ENCODE results near the gene GTPBP6. TPM values are rescaled to one million over a fixed set of nuclear protein-coding genes. Genes with fewer than 3 reads are reported as not detected.

Gene GTPBP6
- total RNA-seq, 1 experiment from 2014 or later: 37.4 TPM

DNA sequence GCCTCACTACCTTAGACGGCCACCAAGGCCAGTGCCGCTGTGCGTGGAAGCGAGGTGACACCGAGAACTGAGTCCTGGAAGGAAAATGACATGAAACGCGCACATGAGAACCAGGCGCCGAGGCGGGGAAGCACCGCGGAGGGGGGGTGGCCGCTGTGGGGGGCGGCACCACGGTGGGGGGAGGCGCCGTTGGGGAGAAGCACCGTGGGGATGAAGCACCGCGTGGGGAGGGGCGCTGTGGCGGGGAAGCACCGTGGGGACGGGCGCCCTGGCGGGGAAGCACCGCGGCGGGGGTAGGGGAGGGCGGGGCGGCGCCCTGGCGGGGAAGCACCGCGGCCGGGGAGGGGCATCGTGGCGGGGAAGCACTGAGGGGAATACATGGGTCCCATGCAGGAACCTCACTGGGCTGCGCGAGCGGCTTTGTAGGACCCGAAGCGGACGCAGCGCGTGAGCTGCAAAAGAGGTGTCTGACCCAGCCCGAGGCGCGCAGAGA is 40.1 kb upstream of the GTPBP6 start:
- Histone ChIP-seq H3K27me3 (ENCODE audit: control insufficient read depth, insufficient read depth, low read length) (no peaks in the 10 kb centered on the region), H3K27ac (ENCODE audit: low read length) (no peak overlapping the region), H3K4me1 (ENCODE audit: control insufficient read depth, insufficient read depth, low read length) (no peaks in the 10 kb centered on the region), H3K9me3 (ENCODE audit: control insufficient read depth, insufficient read depth, low read depth, low read length) (no peaks in the 10 kb centered on the region), H3K4me3 (ENCODE audit: low read depth in 2 of 2, low read length in 2 of 2) (no peak overlapping the region), H3K36me3 (ENCODE audit: control insufficient read depth, insufficient read depth, low read length) (no peaks in the 10 kb centered on the region)
- DNase-seq (ENCODE audit: low read depth, low spot score): no peak
- intact Hi-C loops (cut with micrococcal nuclease; ENCODE audit: unreplicated experiment): no loop called here
- in situ Hi-C loops (cut with HindIII; ENCODE audit: low pct_unique_long_range_greater_than_20kb, low sequenced_read_pairs): no loop called here
- no TSS peak for BruUV-seq (replicated peaks)
- TF ChIP-seq, protein P1, sequence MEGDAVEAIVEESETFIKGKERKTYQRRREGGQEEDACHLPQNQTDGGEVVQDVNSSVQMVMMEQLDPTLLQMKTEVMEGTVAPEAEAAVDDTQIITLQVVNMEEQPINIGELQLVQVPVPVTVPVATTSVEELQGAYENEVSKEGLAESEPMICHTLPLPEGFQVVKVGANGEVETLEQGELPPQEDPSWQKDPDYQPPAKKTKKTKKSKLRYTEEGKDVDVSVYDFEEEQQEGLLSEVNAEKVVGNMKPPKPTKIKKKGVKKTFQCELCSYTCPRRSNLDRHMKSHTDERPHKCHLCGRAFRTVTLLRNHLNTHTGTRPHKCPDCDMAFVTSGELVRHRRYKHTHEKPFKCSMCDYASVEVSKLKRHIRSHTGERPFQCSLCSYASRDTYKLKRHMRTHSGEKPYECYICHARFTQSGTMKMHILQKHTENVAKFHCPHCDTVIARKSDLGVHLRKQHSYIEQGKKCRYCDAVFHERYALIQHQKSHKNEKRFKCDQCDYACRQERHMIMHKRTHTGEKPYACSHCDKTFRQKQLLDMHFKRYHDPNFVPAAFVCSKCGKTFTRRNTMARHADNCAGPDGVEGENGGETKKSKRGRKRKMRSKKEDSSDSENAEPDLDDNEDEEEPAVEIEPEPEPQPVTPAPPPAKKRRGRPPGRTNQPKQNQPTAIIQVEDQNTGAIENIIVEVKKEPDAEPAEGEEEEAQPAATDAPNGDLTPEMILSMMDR (IDR thresholded peaks at IDR 0.05): no peak
- TF ChIP-seq SIN3A (IDR thresholded peaks at IDR 0.05; ENCODE audit: borderline replicate concordance, insufficient read depth, low read depth, low read length) (no peak), POLR2AphosphoS5 (IDR thresholded peaks at IDR 0.05; ENCODE audit: low read depth, low read length) (no peak), TCF7L2 (IDR thresholded peaks at IDR 0.05; ENCODE audit: low read depth, low read length) (no peak)
- TF ChIP-seq, protein P2, sequence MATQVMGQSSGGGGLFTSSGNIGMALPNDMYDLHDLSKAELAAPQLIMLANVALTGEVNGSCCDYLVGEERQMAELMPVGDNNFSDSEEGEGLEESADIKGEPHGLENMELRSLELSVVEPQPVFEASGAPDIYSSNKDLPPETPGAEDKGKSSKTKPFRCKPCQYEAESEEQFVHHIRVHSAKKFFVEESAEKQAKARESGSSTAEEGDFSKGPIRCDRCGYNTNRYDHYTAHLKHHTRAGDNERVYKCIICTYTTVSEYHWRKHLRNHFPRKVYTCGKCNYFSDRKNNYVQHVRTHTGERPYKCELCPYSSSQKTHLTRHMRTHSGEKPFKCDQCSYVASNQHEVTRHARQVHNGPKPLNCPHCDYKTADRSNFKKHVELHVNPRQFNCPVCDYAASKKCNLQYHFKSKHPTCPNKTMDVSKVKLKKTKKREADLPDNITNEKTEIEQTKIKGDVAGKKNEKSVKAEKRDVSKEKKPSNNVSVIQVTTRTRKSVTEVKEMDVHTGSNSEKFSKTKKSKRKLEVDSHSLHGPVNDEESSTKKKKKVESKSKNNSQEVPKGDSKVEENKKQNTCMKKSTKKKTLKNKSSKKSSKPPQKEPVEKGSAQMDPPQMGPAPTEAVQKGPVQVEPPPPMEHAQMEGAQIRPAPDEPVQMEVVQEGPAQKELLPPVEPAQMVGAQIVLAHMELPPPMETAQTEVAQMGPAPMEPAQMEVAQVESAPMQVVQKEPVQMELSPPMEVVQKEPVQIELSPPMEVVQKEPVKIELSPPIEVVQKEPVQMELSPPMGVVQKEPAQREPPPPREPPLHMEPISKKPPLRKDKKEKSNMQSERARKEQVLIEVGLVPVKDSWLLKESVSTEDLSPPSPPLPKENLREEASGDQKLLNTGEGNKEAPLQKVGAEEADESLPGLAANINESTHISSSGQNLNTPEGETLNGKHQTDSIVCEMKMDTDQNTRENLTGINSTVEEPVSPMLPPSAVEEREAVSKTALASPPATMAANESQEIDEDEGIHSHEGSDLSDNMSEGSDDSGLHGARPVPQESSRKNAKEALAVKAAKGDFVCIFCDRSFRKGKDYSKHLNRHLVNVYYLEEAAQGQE (IDR thresholded peaks at IDR 0.05; ENCODE audit: insufficient read depth in 1 of 2, low read depth in 2 of 2, low read length in 1 of 2): no peak
- ATAC-seq: no peak
- ChIA-PET CTCF (no interaction called here), POLR2A (no interaction called here)

DNA sequence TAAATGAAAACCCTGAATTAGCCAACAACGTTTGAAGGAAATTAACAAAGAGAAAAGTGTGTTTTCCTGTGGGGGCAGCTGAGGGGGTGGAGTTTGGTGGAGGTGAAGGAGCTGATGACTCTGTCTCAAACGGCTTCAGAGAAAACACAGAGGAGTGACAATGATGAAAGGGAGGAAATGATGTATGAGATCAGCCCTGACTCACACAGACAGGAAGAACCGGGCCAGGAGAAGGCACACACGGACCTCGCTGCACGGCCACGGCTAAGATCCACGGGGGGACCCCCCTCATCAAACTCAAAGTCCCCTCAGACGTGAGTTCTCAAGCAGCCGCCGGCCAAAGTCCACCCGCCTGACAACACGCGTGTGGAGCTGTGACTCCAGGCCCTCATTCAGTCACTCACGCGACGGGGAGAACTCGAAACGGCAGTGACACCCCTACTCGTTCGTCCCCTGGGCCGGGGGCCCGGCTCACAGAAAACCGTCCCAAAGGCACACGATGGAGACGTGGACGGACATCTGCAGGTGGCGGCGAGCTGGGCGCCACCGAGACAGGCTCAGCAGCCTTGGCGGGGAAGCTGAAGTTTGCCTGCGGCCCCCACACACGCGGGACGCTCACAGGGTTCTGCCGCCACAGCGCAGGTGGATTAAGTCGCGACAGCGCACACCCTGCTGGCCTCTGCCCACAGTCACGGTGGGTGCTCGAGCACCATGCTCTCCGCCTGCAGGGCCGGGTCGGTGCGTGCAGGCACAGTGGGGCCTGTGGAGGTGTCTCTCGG is 39.3 kb upstream of the GTPBP6 start:
- no peak for ATAC-seq
- TF ChIP-seq POLR2AphosphoS5 (IDR thresholded peaks at IDR 0.05; ENCODE audit: low read depth, low read length) (no peak), SIN3A (IDR thresholded peaks at IDR 0.05; ENCODE audit: borderline replicate concordance, insufficient read depth, low read depth, low read length) (no peak), TCF7L2 (IDR thresholded peaks at IDR 0.05; ENCODE audit: low read depth, low read length) (no peak)
- TF ChIP-seq, protein P2 (IDR thresholded peaks at IDR 0.05; ENCODE audit: insufficient read depth in 1 of 2, low read depth in 2 of 2, low read length in 1 of 2): no peak
- TF ChIP-seq, protein P1 (IDR thresholded peaks at IDR 0.05): no peak
- H3K36me3 ChIP-seq (ENCODE audit: control insufficient read depth, insufficient read depth, low read length): no peaks in the 10 kb centered on the region
- no TSS peak for BruUV-seq (replicated peaks)
- no peak overlapping the region for H3K4me3 ChIP-seq (ENCODE audit: low read depth in 2 of 2, low read length in 2 of 2)
- H3K9me3 ChIP-seq (ENCODE audit: control insufficient read depth, insufficient read depth, low read depth, low read length): no peaks in the 10 kb centered on the region
- in situ Hi-C loops (cut with HindIII; ENCODE audit: low pct_unique_long_range_greater_than_20kb, low sequenced_read_pairs) (no loop called here), intact Hi-C loops (cut with micrococcal nuclease; ENCODE audit: unreplicated experiment) (no loop called here)
- ChIA-PET CTCF (no interaction called here), POLR2A (no interaction called here)
- no peaks in the 10 kb centered on the region for H3K4me1 ChIP-seq (ENCODE audit: control insufficient read depth, insufficient read depth, low read length)
- H3K27me3 ChIP-seq (ENCODE audit: control insufficient read depth, insufficient read depth, low read length): no peaks in the 10 kb centered on the region
- DNase-seq (ENCODE audit: low read depth, low spot score): no peak
- H3K27ac ChIP-seq (ENCODE audit: low read length): no peak overlapping the region

Measured in Panc1 (cell line).